HG02763 (cell line): ENCODE measurements around the gene IFT20.
"Not testable (repeated sequence)": the region's sequence is repeated elsewhere in the genome, so short reads cannot be mapped to it uniquely, and the experiment has no call there.

Source experiments
- ATAC-seq: cut with Tn5 transposase; IDR thresholded peaks from one replicate; pipeline ENCODE4 v1.9.1; 2021; ENCODE audit warnings: mild to moderate bottlenecking, moderate library complexity; ENCODE audit not compliant: unreplicated experiment

IFT20 gene

GRCh38 chr17:28364665-28365363, 29.5 kb upstream of the IFT20 start, which contains the start of gene SEBOX:
SEBOX (minus strand) TSS chr17:28365199; CDS start chr17:28365151, 48 bp downstream.
- no peak for ATAC-seq

DNA sequence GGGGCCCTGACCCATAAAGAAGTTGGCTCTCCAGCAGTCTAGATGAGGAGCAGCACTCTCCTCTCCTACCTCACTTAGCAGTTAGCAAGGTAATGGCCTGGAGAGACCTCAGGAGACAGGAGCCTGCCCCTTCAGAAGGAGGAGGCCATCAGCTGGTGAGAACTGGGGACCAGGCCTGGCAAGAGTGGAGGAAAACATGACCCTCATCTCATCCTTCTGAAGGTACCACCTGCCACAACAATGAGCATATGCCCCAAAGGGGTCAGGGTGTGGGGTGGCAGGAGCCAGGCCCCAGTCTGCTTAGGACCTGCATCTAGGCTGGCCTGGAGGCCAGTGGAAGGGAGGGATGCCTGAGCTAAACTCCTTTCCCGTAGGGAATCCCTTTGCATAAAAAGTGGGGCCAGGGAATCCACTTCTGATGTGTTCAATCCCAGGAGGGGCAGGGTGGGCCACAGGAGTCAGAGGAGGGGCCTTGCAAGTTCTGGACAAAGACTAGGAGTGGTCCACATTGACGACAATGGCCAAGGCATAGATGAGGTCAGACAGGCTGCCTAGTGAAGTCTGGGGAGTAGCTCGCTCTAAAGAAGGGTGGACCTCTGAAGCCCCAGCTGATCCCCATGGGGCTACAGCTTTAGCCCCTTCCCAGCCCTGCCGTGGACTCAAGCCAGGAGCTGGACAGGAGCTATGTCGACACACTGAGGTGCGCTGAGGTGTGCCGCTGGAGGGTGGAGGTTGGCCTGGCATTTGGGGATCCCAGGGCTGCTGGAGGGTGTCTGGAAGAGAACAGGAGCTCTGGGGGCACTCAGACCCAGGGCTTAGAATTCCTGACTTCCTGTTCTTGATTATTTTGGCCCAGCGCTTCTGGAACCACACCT, 28.7 kb upstream of the IFT20 start:
- ATAC-seq, result no peak

GRCh38 chr17:28363186-28363585, 27.9 kb upstream of the IFT20 start:
- no peak for ATAC-seq

DNA sequence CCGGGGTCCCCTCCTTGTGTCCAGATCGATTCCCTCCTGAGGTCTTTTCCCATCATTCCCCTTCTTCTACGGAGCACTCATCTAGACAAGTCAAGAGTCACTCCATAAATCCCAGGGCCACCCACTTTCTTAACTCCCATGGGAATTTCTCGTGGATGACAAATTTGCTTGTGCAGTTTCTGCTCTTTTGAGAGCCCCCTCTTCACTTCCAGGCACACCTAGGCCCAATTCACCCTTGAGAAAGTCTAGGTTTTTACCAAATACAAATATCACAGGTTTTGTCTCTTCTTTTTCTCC, 22.6 kb upstream of the IFT20 start:
- ATAC-seq, result no peak

- peak; percentile 95 for ATAC-seq
These were observed 22.0 kb upstream of the IFT20 start, which contains the start of gene POLDIP2 for GRCh38 chr17:28357061-28357900. POLDIP2 (minus strand) TSS chr17:28357527; CDS start chr17:28357448, 79 bp downstream.

DNA sequence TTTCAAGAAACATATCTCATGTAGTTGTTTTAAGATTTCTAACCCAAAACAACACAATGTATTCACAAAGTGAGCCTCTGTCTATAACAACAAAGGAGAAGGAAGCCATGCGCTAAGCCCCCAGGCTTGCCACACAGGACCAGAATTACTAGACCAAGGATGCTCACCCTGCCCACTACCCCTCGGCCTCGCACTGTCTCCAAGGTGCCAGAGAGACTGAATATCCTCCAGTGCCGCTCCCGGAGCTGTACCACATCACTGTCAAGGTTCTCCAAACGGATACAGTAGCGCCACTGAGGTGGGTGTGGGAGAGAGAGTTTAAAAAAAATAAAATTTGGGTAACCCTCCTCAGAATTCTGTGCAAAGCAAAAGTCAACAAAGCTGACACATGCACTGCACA, 15.0 kb upstream of the IFT20 start:
- ATAC-seq, result no peak

- no peak for ATAC-seq
These were observed 13.7 kb upstream of the IFT20 start for GRCh38 chr17:28348979-28349378.

DNA sequence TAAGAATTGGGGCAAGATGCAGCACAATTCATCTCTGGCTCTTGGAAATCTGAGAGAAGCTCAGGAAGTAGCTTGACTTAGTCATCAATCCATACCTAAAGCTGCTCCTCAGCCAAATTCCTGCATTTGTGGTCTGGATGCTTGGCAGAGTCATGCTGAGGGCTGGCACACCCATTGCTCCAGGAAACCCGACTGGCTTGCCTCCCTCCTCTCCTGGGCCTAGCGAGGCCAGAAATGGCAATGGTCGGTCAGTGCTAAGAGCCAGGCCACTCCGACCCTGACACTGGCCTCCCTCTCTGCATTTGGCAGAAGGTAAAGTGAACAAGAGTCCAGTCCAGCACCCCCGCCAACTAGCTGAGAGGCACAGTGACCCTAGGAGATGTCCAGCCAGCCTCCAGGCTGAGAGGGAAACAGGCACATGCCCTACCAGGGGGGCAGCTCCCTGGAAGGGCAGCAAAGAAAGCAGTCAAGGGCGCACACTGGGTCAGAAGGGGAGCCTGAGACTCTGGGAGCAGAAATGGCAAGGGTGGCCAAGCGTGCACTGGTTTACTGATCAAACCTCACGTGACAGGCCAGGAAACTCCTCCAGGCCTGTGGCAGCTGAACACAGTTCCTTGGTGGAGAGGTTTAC, 12.1 kb upstream of the IFT20 start:
- no peak for ATAC-seq

GRCh38 chr17:28346746-28347246, 11.5 kb upstream of the IFT20 start:
- no peak for ATAC-seq

GRCh38 chr17:28346199-28346580, 10.9 kb upstream of the IFT20 start:
- no peak for ATAC-seq

DNA sequence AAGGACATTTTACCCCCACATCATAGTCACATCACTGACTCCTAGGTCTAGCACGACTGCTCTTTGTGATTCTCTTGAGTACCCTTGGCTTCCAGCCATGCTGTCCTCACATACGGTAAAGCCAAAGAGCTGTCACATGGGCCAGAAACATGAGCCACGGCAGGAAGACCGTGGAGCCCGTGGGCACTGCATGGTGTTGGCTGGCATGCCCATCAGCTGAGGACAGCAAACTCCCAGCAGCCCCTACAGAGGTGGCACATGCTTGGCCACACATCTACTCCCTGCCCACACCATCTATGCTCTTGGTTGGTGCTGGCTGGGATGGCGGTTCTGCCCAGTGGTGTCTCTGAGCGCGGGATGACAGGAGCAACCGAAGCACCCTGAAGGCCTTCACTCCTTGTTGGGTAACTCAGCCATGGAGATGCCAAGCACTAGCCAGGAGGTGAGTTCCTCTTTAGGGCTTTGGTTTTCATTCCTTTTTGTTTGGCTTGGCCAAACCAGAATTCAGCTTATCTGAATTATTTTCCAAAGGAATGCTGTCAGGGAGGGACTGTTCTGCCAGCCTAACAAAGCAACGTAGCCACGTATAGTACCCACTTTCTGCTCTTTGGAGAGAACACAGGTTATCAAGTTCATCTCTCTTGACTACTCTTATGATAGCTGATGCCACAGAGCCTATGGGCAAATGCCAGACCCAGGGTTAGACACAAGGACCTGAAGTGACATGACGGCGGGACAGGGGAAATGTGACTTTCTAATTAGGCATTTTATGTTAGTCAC, 10.3 kb upstream of the IFT20 start:
- no peak for ATAC-seq

DNA sequence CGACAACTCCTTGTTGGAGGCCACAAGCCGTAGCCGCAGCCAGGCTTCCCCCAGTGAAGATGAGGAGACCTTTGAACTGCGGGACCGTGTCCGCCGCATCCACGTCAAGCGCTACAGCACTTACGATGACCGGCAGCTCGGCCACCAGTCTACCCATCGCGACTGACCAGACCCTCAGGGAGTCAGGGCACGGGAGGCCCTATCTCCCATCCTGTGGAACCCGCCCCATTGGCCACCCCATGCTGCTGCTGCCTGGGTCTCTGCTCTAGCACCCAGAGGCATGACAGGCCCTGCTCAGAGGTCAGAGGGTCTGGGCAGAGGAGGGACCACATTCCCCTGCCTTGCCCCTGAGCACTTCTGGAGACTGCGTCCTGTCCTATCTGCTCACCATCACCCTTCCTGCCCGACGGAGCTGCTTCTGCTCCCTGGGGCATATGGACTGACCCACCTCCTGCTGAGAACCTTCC, 9.2 kb upstream of the IFT20 start:
- no peak for ATAC-seq

DNA sequence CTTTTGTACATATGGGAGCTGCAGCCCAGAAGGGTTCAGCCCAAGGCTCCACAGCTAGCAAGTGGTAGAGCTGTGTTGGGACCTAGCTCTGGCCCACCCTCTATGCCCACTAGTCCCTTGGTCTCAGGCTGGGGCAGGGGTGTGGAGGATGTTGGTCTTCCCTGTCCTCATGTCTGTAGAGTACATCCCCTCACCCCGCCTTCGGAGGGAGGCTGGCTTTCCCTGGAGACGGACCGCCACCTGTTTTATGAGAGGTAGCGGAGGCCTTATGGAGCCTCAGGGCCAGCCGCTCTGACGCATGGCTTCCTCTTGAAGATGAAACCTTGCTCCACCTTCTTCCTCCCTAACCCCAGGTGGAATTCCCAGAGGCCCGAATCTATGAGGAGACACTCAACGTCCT, 8.7 kb upstream of the IFT20 start:
- no peak for ATAC-seq

GRCh38 chr17:28343491-28343932, 8.2 kb upstream of the IFT20 start:
- ATAC-seq, result no peak

- ATAC-seq, result no peak
These were observed 7.0 kb upstream of the IFT20 start for GRCh38 chr17:28342313-28342712.

- no peak for ATAC-seq
These were observed 6.2 kb upstream of the IFT20 start for GRCh38 chr17:28341516-28341915.

DNA sequence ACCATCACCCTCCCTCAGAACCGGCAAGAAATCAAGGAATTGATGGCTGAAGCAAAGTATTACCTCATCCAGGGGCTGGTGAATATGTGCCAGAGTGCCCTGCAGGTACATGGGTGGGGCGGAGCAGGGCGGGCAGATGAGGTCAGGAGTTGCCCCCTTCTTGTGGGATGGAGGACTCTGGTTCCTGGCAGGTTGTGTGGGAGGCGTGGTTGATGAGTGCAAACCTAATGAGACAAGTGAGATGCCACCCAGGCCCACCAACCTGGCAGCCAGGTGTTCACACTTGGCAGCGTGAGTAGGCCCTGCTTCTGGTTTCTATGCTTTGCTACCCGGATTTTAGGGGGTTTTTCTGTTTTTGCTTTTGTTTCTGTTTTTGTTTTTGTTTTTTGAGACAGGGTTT, 5.1 kb upstream of the IFT20 start:
- ATAC-seq, result no peak

GRCh38 chr17:28339431-28339830, 4.2 kb upstream of the IFT20 start:
- no peak for ATAC-seq

GRCh38 chr17:28338769-28339212, 3.5 kb upstream of the IFT20 start:
- not testable (repeated sequence) for ATAC-seq
